Endodermal cell (in vitro differentiated cells): ENCODE measurements around the gene B4GALNT4. TPM values are rescaled to one million over a fixed set of nuclear protein-coding genes. Genes with fewer than 3 reads are reported as not detected.

Experiments used
- DNase-seq: peaks from one replicate; pipeline ENCODE4 v3.0.0-alpha.2; 2017
- H3K27ac ChIP-seq: 2 replicates; pipeline ENCODE4 v1.5.1; 2013; ENCODE audit warnings: mild to moderate bottlenecking, low read depth, low read length, moderate library complexity
- H3K27me3 ChIP-seq: 2 replicates; pipeline ENCODE4 v1.6.1; 2013; ENCODE audit warnings: mild to moderate bottlenecking, low read length, moderate library complexity; ENCODE audit not compliant: insufficient read depth, control insufficient read depth, poor library complexity, severe bottlenecking
- H3K36me3 ChIP-seq: 2 replicates; pipeline ENCODE4 v1.7.0; 2013; ENCODE audit warnings: mild to moderate bottlenecking, low read length, moderate library complexity; ENCODE audit not compliant: control insufficient read depth, insufficient read depth
- H3K4me1 ChIP-seq: one replicate; pipeline ENCODE4 v1.7.0; 2013; ENCODE audit warnings: low read length; ENCODE audit not compliant: control insufficient read depth, insufficient read depth
- H3K4me3 ChIP-seq: 2 replicates; pipeline ENCODE4 v1.5.1; 2013; ENCODE audit warnings: mild to moderate bottlenecking, low read length, moderate library complexity
- H3K9ac ChIP-seq: 2 replicates; pipeline ENCODE4 v1.6.1; 2013; ENCODE audit warnings: mild to moderate bottlenecking, low read length, moderate library complexity; ENCODE audit not compliant: poor library complexity, severe bottlenecking; ENCODE audit errors: extremely low read depth
- H3K9me3 ChIP-seq: 2 replicates; pipeline ENCODE4 v1.6.1; 2013; ENCODE audit warnings: mild to moderate bottlenecking, low read length, moderate library complexity; ENCODE audit not compliant: control insufficient read depth
- H3K27ac Mint-ChIP-seq: 2 replicates; pipeline ENCODE4 v1.8.0; 2020; ENCODE audit warnings: mixed read lengths
- H3K27me3 Mint-ChIP-seq: 2 replicates; pipeline ENCODE4 v1.8.0; 2021; ENCODE audit warnings: mild to moderate bottlenecking, mixed read lengths; ENCODE audit not compliant: insufficient read depth
- H3K36me3 Mint-ChIP-seq: 2 replicates; pipeline ENCODE4 v1.8.0; 2020; ENCODE audit warnings: low read depth, mixed read lengths
- H3K4me1 Mint-ChIP-seq: 2 replicates; pipeline ENCODE4 v1.8.0; 2020; ENCODE audit warnings: mixed read lengths
- H3K4me3 Mint-ChIP-seq: 2 replicates; pipeline ENCODE4 v1.8.0; 2020; ENCODE audit warnings: mild to moderate bottlenecking, moderate library complexity, mixed read lengths
- H3K9me3 Mint-ChIP-seq: 2 replicates; pipeline ENCODE4 v1.8.0; 2020; ENCODE audit warnings: mild to moderate bottlenecking, mixed read lengths
- WGBS, 2 experiments: methylation state at CpG; one replicate each; pipeline versions ENCODE4 v1.1.5 to v1.1.7; 2013; ENCODE audit warnings: missing lambda C conversion rate in 2 of 2, mixed read lengths in 1 of 2; ENCODE audit not compliant: insufficient coverage in 1 of 2, insufficient read length in 1 of 2; 5-methylcytosine and 5-hydroxymethylcytosine counted together
- total RNA-seq, 2 donors: library from RNA; stranded (reverse); fragmentation: NEBNext Ultra II Directional in 1 of 2; extraction: Animal tissue kit (Norgen Biotek cat#: 25700) in 1 of 2; gene quantifications; 2 replicates in 1 of 2; 3 replicates in 1 of 2; pipeline ENCODE4 v1.2.1, GENCODE V29; 2021
- TF ChIP-seq, protein P1 (sequence below): fragments of 200-600 bp; sonication (generic); conservative IDR thresholded peaks from 2 replicates; pipeline ENCODE4 v1.5.0; 2021; ENCODE audit warnings: antibody characterized with exemption, mild to moderate bottlenecking

B4GALNT4 gene
- total RNA-seq, 2 donors from 2014 or later: 109 to 118 TPM

- H3K27ac Mint-ChIP-seq: no peak overlapping the region
- no peak for DNase-seq
- Histone ChIP-seq H3K9ac (no peak overlapping the region), H3K27me3 (no peaks in the 10 kb centered on the region), H3K9me3 (no peaks in the 10 kb centered on the region), H3K4me1 (peaks cover 3% of the 10 kb centered on the region), H3K27ac (no peak overlapping the region), H3K36me3 (no peaks in the 10 kb centered on the region), H3K4me3 (no peak overlapping the region)
- 83 to 87% methylated on average over 6 to 17 of the region's 17 CpGs for WGBS, 2 experiments
- H3K36me3 Mint-ChIP-seq: peaks cover 7% of the 10 kb centered on the region
- no peaks in the 10 kb centered on the region for H3K9me3 Mint-ChIP-seq
- H3K4me1 Mint-ChIP-seq: peaks cover 2% of the 10 kb centered on the region
- H3K27me3 Mint-ChIP-seq: peaks cover 2% of the 10 kb centered on the region
- TF ChIP-seq, protein P1, sequence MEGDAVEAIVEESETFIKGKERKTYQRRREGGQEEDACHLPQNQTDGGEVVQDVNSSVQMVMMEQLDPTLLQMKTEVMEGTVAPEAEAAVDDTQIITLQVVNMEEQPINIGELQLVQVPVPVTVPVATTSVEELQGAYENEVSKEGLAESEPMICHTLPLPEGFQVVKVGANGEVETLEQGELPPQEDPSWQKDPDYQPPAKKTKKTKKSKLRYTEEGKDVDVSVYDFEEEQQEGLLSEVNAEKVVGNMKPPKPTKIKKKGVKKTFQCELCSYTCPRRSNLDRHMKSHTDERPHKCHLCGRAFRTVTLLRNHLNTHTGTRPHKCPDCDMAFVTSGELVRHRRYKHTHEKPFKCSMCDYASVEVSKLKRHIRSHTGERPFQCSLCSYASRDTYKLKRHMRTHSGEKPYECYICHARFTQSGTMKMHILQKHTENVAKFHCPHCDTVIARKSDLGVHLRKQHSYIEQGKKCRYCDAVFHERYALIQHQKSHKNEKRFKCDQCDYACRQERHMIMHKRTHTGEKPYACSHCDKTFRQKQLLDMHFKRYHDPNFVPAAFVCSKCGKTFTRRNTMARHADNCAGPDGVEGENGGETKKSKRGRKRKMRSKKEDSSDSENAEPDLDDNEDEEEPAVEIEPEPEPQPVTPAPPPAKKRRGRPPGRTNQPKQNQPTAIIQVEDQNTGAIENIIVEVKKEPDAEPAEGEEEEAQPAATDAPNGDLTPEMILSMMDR: peak; percentile 13
- H3K4me3 Mint-ChIP-seq: peak overlapping the region; percentile 35
Measured at GRCh38 chr11:405323-405953, 36.1 kb downstream of the B4GALNT4 start.

DNA sequence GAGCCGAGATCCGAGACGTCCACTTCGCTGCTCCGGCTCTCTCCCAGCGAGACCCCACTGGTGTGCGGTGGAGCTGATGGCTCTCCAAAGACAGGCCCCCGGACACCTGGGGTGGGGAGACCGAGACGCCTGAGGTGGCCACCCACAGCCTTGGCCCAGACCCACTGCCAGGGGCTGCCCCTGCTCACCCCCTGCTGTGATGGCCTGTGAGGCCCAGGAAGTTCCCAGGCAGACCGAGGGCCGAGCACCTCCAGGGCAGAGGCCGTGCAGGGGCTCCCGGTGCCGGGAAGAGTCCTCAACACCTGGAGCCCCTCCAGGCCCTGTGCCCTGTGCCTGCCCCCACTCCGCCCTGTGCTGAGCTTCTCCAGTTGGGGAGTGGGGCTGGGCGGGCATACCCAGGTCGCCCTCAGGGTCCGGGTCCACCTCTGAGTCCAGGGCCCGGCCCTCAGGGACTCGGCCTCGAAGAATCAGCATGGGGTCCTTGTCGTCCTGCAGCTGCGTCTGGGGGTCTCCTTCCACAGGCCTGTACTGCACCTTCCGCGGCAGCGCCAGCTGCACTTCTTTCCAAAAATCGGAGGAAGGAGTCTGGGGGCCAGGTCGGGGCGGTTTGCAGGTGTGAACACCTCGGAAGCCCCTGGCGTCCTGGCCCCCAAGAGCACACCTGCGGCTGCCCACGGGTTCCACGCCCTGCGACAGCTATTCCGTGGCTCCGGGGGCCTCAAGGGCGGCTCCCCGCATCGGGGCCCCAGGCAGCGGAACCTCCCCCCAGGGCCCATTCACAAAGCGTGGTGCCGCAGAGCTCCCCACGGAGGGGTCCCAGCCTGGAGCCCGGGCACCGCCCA is 36.9 kb downstream of the B4GALNT4 start:
- no peak overlapping the region for H3K27ac Mint-ChIP-seq

DNA sequence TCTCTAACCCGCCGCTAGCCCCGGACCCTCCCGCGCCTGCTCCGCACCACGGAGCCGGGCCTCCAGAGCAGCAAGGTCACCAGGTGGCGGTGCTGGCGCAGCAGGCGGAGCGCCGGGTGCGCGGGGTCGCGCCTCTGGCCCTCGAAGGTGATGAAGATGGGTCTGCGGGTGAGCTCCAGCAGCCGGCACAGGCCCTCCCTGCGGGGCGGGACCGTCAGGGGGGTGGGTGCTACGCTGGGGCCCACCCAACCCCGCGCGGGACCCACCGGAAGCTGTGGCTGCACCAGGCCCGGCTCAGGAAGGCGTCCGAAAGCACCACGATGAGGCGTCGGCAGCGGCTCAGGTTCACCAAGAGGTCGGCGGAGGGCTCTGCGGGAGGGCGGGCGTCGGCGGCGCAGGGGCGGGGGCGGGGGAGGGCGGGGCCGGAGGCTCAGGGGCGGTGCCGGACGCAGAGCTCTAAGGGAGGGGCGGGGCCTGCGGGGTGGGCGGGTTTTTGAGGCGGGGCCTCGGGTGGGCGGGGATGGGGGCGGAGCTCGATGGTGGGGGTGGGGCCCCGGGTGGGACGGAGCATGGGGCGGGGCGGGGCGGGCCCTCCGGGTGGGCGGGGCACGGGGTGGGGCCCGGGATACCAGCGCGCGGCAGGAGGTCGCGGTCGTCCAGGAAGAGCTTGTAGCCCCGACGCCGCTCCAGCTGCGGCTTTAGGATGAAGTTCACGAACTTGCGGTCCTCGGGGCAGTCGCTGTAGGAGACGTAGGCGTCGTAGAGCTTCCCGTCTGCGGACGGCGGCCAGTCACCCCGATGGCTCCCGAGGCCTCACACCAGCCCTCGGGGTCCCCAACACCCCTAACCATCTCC is 37.7 kb downstream of the B4GALNT4 start:
- Mint-ChIP-seq H3K9me3 (no peaks in the 10 kb centered on the region), H3K27ac (no peak overlapping the region), H3K4me3 (peak overlapping the region; percentile 21), H3K36me3 (peaks cover 7% of the 10 kb centered on the region), H3K27me3 (peaks cover 2% of the 10 kb centered on the region), H3K4me1 (peaks cover 2% of the 10 kb centered on the region)
- TF ChIP-seq, protein P1: peak; percentile 54
- no peaks in the 10 kb centered on the region for H3K9me3 ChIP-seq
- H3K27ac ChIP-seq: no peak overlapping the region
- H3K9ac ChIP-seq: no peak overlapping the region
- 19 to 20% methylated on average over 37 to 66 of the region's 91 CpGs for WGBS, 2 experiments
- peak overlapping the region; percentile 72 for H3K4me3 ChIP-seq
- H3K36me3 ChIP-seq: no peaks in the 10 kb centered on the region
- DNase-seq: peak; percentile 96
- H3K27me3 ChIP-seq: no peaks in the 10 kb centered on the region
- peaks cover 3% of the 10 kb centered on the region for H3K4me1 ChIP-seq

More for the DNA sequence above, 36.9 kb downstream of the B4GALNT4 start:
- no peaks in the 10 kb centered on the region for H3K27me3 ChIP-seq
- DNase-seq: no peak
- 85 to 87% methylated on average over 38 to 47 of the region's 47 CpGs for WGBS, 2 experiments
- Mint-ChIP-seq H3K36me3 (peaks cover 7% of the 10 kb centered on the region), H3K4me3 (peak overlapping the region; percentile 35), H3K27me3 (peaks cover 2% of the 10 kb centered on the region), H3K9me3 (no peaks in the 10 kb centered on the region), H3K4me1 (peaks cover 2% of the 10 kb centered on the region)
- no peaks in the 10 kb centered on the region for H3K9me3 ChIP-seq
- H3K4me1 ChIP-seq: peaks cover 3% of the 10 kb centered on the region
- no peak overlapping the region for H3K9ac ChIP-seq
- H3K27ac ChIP-seq: no peak overlapping the region
- H3K4me3 ChIP-seq: peak overlapping the region; percentile 72
- TF ChIP-seq, protein P1: no peak
- no peaks in the 10 kb centered on the region for H3K36me3 ChIP-seq
